Uterus (tissue), 4 donors: Measurements from ENCODE around the gene UNC5CL. TPM values are rescaled to one million over a fixed set of nuclear protein-coding genes. Genes with fewer than 3 reads are reported as not detected.

ENCODE experiments used
- DNase-seq, 2 donors: peaks; one replicate each; pipeline ENCODE4 v3.0.0-alpha.2; 2019 to 2020
- H3K27ac ChIP-seq, 2 donors: fragments of 200-600 bp; sonication (generic); 1 replicate in 1 of 2; 2 replicates in 1 of 2; pipeline ENCODE4 v1.5.1; 2016 to 2018
- H3K27me3 ChIP-seq, 2 donors: fragments of 200-600 bp; sonication (generic); one replicate each; pipeline ENCODE4 v1.5.1; 2018 to 2019; ENCODE audit warnings: control low read depth in 1 of 2
- H3K36me3 ChIP-seq, 2 donors: fragments of 200-600 bp; sonication (generic); one replicate each; pipeline ENCODE4 v1.5.1; 2019; ENCODE audit warnings: control low read depth in 1 of 2
- H3K4me1 ChIP-seq, 2 donors: fragments of 200-600 bp; sonication (generic); one replicate each; pipeline ENCODE4 v1.5.1; 2018 to 2019; ENCODE audit warnings: control low read depth in 1 of 2
- H3K4me3 ChIP-seq, 2 donors: fragments of 200-600 bp; sonication (generic); 1 replicate in 1 of 2; 2 replicates in 1 of 2; pipeline ENCODE4 v1.5.1; 2018 to 2019; ENCODE audit warnings: mild to moderate bottlenecking in 1 of 2
- H3K9me3 ChIP-seq, 2 donors: fragments of 200-600 bp; sonication (generic); one replicate each; pipeline ENCODE4 v1.5.1; 2019; ENCODE audit warnings: control low read depth in 1 of 2
- CTCF ChIP-seq, 4 experiments: fragments of 200-600 bp in 2 of 4; fragments of 450-650 bp in 2 of 4; sonication (generic) in 2 of 4; IDR thresholded peaks; one replicate each; pipeline ENCODE4 v1.5.1; 2016 to 2019; ENCODE audit warnings: antibody characterized with exemption in 4 of 4, mild to moderate bottlenecking in 2 of 4, moderate library complexity in 1 of 4
- POLR2A ChIP-seq, 2 donors: fragments of 450-650 bp; IDR thresholded peaks; one replicate each; pipeline ENCODE4 v1.6.1; 2016; ENCODE audit warnings: antibody characterized with exemption in 2 of 2, mild to moderate bottlenecking in 1 of 2, moderate library complexity in 1 of 2
- intact Hi-C: fragments of 100-400 bp; cut with DNase I; formaldehyde crosslinking; loops from one replicate; pipeline ENCODE4 v1.15.1; 2023; ENCODE audit warnings: low total_unique reads
- total RNA-seq, 4 donors: library from RNA; depleted of rRNA in 3 of 4; stranded (reverse); fragments of >200 nt in 3 of 4; gene quantifications; one replicate each; pipeline versions ENCODE4 v1.1.0 to v1.2.4, GENCODE V29; 2014 to 2023
- donor health status: DM: yes; HTN: yes; CAD: no.

The UNC5CL gene
- total RNA-seq, 4 donors from 2014 or later: 0.26 to 1.4 (median 1.2) TPM; not detected in 1

DNA sequence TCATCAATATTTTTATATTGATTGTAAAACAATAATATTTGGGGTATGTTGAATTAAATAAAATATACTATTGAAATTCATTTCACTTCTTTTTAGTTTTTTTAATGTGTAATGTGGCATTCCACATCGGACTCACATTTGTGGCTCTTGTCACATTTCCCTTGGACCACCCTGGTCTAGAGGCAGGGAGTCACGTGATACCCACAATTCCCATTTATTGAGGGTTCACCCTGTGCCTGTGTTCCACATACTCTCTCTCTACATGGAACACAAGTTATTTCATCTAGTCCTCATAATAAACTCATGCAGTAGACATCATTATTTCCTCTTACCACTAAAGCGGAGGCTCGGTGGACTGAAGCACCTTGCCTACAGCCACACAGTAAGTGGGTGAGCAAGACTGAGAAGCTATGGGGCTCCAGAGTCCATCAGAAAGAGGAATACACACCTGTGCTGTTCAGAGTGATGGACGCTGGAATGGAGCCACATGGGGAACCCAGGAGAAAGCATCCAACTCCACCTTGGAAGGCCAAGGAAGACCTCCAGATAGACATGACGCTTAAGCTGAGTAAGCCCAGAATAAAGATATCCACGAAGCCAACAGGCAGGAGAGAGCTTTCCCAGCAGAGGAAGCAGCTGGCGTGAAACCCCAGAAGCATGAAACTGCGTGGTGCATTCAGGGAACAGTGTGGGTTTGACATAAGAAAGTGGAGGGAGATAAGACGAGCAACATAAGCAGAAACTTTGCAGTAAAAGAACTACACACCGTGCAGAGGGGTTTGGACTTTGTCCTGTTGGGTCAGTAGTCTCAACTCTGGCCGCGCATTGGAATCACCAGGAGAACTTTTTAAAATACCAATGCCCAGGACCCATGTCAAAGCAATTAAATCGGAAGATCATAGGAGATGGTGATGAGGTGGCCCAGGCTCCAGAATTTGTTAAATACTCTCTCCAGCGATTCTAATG is 49.5 kb downstream of the UNC5CL start:
- H3K36me3 ChIP-seq: no peaks in the 10 kb centered on the region
- intact Hi-C loops: no loop called here
- H3K4me3 ChIP-seq: no peak overlapping the region
- no peak overlapping the region for H3K27ac ChIP-seq
- TF ChIP-seq POLR2A (IDR thresholded peaks at IDR 0.05): no peak
- TF ChIP-seq CTCF (IDR thresholded peaks at IDR 0.05): no peak
- no peaks in the 10 kb centered on the region for H3K9me3 ChIP-seq
- H3K4me1 ChIP-seq: no peaks in the 10 kb centered on the region
- DNase-seq: no peak
- H3K27me3 ChIP-seq: no peaks in the 10 kb centered on the region

DNA sequence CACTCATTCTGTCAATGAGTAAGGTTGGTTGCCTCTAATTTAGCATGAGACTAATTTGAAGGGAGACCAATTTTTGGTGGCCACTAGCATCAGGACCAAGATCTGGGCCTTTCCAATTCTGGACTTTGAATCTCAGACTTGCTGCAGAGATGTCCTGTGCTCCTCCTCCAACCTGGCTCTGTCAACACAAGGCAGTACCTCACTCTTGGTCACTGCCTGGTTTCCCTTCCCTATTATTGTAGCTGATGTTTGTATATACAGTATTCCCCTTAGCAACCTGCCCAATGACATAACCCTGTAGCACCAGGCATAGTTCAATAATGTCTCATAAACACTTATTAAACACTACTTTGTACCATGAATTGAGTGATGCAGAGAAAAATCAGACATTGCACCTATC is 50.4 kb downstream of the UNC5CL start:
- TF ChIP-seq POLR2A (IDR thresholded peaks at IDR 0.05): no peak
- TF ChIP-seq CTCF (IDR thresholded peaks at IDR 0.05): no peak
- no peaks in the 10 kb centered on the region for H3K27me3 ChIP-seq
- no peaks in the 10 kb centered on the region for H3K4me1 ChIP-seq
- no peak for DNase-seq
- no peak overlapping the region for H3K27ac ChIP-seq
- no peaks in the 10 kb centered on the region for H3K36me3 ChIP-seq
- no peaks in the 10 kb centered on the region for H3K9me3 ChIP-seq
- H3K4me3 ChIP-seq: no peak overlapping the region
- intact Hi-C loops: no loop called here

- Histone ChIP-seq H3K27ac (no peak overlapping the region), H3K4me3 (no peak overlapping the region), H3K4me1 (no peaks in the 10 kb centered on the region), H3K9me3 (no peaks in the 10 kb centered on the region), H3K27me3 (no peaks in the 10 kb centered on the region), H3K36me3 (no peaks in the 10 kb centered on the region)
- no peak for TF ChIP-seq POLR2A (IDR thresholded peaks at IDR 0.05)
- no peak for TF ChIP-seq CTCF (IDR thresholded peaks at IDR 0.05)
- intact Hi-C loops: no loop called here
- no peak for DNase-seq
Measured at GRCh38 chr6:40986921-40987819, 51.9 kb downstream of the UNC5CL start.

GRCh38 chr6:40986364-40986763 is 52.7 kb downstream of the UNC5CL start:
- DNase-seq: no peak
- intact Hi-C loops: no loop called here

More at GRCh38 chr6:40986364-40986763, 52.7 kb downstream of the UNC5CL start:
- H3K36me3 ChIP-seq: no peaks in the 10 kb centered on the region
- no peaks in the 10 kb centered on the region for H3K27me3 ChIP-seq
- H3K9me3 ChIP-seq: no peaks in the 10 kb centered on the region
- H3K27ac ChIP-seq: no peak overlapping the region
- no peak for TF ChIP-seq CTCF (IDR thresholded peaks at IDR 0.05)
- TF ChIP-seq POLR2A (IDR thresholded peaks at IDR 0.05): no peak
- H3K4me3 ChIP-seq: no peak overlapping the region
- H3K4me1 ChIP-seq: no peaks in the 10 kb centered on the region
